Astrocyte (in vitro differentiated cells and primary cell): ENCODE measurements around the gene PLA2G2D. TPM values are rescaled to one million over a fixed set of nuclear protein-coding genes. Genes with fewer than 3 reads are reported as not detected.
A peak's percentile ranks its signal among the peaks of the same experiment; 100 is the strongest.

ENCODE experiments used
- DNase-seq: peaks from one replicate; pipeline ENCODE4 v3.0.0-alpha.2; 2010; ENCODE audit warnings: low read depth
- FAIRE-seq: peaks from 2 replicates; lab custom pipeline; 2011; peaks lifted over from hg19 to GRCh38; lab: Jason Lieb, UNC
- H2AFZ ChIP-seq: 2 replicates; pipeline ENCODE4 v1.6.0; 2012; ENCODE audit warnings: low read depth, low read length, inconsistent platforms
- H3K27ac ChIP-seq: 2 replicates; pipeline ENCODE4 v1.5.1; 2011; ENCODE audit warnings: low read depth, low read length, inconsistent platforms
- H3K27me3 ChIP-seq: 2 replicates; pipeline ENCODE4 v1.6.0; 2011; ENCODE audit warnings: low read length, inconsistent platforms; ENCODE audit not compliant: insufficient read depth
- H3K36me3 ChIP-seq: 2 replicates; pipeline ENCODE4 v1.5.1; 2011; ENCODE audit warnings: low read length, inconsistent platforms; ENCODE audit not compliant: insufficient read depth
- H3K4me1 ChIP-seq: 2 replicates; pipeline ENCODE4 v1.5.1; 2011; ENCODE audit warnings: low read length, inconsistent platforms; ENCODE audit not compliant: insufficient read depth
- H3K4me2 ChIP-seq: 2 replicates; pipeline ENCODE4 v1.6.0; 2012; ENCODE audit warnings: low read length, inconsistent platforms
- H3K4me3 ChIP-seq: 2 replicates; pipeline ENCODE4 v1.5.1; 2011; ENCODE audit warnings: low read depth, mild to moderate bottlenecking, low read length, inconsistent platforms; ENCODE audit not compliant: insufficient read depth
- H3K79me2 ChIP-seq: 2 replicates; pipeline ENCODE4 v1.6.0; 2012; ENCODE audit warnings: mild to moderate bottlenecking, low read length, inconsistent platforms; ENCODE audit not compliant: insufficient read depth
- H3K9ac ChIP-seq: 2 replicates; pipeline ENCODE4 v1.6.0; 2012; ENCODE audit warnings: mild to moderate bottlenecking, low read length, inconsistent platforms
- H3K9me3 ChIP-seq: 2 replicates; pipeline ENCODE4 v1.5.1; 2012; ENCODE audit warnings: low read depth, mild to moderate bottlenecking, low read length, inconsistent platforms; ENCODE audit not compliant: insufficient read depth
- H4K20me1 ChIP-seq: 2 replicates; pipeline ENCODE4 v1.6.0; 2012; ENCODE audit warnings: low read length, inconsistent platforms; ENCODE audit not compliant: insufficient read depth
- H3K27ac Mint-ChIP-seq: one replicate; pipeline ENCODE4 v1.8.0; 2021; ENCODE audit warnings: mild to moderate bottlenecking, mixed read lengths; ENCODE audit not compliant: unreplicated experiment
- H3K27me3 Mint-ChIP-seq: one replicate; pipeline ENCODE4 v1.8.0; 2021; ENCODE audit warnings: low read depth, mixed read lengths; ENCODE audit not compliant: unreplicated experiment
- H3K36me3 Mint-ChIP-seq: one replicate; pipeline ENCODE4 v1.8.0; 2021; ENCODE audit warnings: low read depth, mixed read lengths; ENCODE audit not compliant: unreplicated experiment
- H3K4me1 Mint-ChIP-seq: one replicate; pipeline ENCODE4 v1.8.0; 2021; ENCODE audit warnings: low read depth, mixed read lengths; ENCODE audit not compliant: unreplicated experiment
- H3K4me3 Mint-ChIP-seq: one replicate; pipeline ENCODE4 v1.8.0; 2021; ENCODE audit warnings: mild to moderate bottlenecking, moderate library complexity, mixed read lengths; ENCODE audit not compliant: unreplicated experiment
- H3K9me3 Mint-ChIP-seq: one replicate; pipeline ENCODE4 v1.8.0; 2021; ENCODE audit warnings: mild to moderate bottlenecking, mixed read lengths; ENCODE audit not compliant: unreplicated experiment
- CTCF ChIP-seq: IDR thresholded peaks from 2 replicates; pipeline ENCODE4 v1.5.1; 2011; ENCODE audit warnings: low read depth, mild to moderate bottlenecking, inconsistent platforms, low read length, moderate library complexity; ENCODE audit not compliant: insufficient read depth
- EZH2 ChIP-seq: IDR thresholded peaks from 2 replicates; pipeline ENCODE4 v1.6.1; 2012; ENCODE audit warnings: mild to moderate bottlenecking, low read length, inconsistent platforms; ENCODE audit not compliant: insufficient read depth
- total RNA-seq: library from RNA; stranded (reverse); gene quantifications from 2 replicates; pipeline ENCODE4 v1.2.1, GENCODE V29; 2021

PLA2G2D gene
- total RNA-seq, 1 donor from 2014 or later: not detected

- H3K27ac Mint-ChIP-seq: no peak overlapping the region
- H3K9me3 Mint-ChIP-seq: no peaks in the 10 kb centered on the region
- peak overlapping the region; percentile 55 for H3K4me2 ChIP-seq
- no peaks in the 10 kb centered on the region for H4K20me1 ChIP-seq
- peaks cover 4% of the 10 kb centered on the region for H3K27me3 Mint-ChIP-seq
- H3K27ac ChIP-seq: peak overlapping the region; percentile 23
- no peaks in the 10 kb centered on the region for H3K36me3 ChIP-seq
- H3K4me1 ChIP-seq: peaks cover 13% of the 10 kb centered on the region
- H3K4me3 ChIP-seq: no peak overlapping the region
- no peaks in the 10 kb centered on the region for H3K27me3 ChIP-seq
- H3K9me3 ChIP-seq: no peaks in the 10 kb centered on the region
- H3K4me1 Mint-ChIP-seq: peaks cover 2% of the 10 kb centered on the region
- FAIRE-seq (no peak), DNase-seq (peak; percentile 85)
- H3K4me3 Mint-ChIP-seq: no peak overlapping the region
- H3K9ac ChIP-seq: no peak overlapping the region
- TF ChIP-seq CTCF: no peak
- no peak for TF ChIP-seq EZH2
- no peaks in the 10 kb centered on the region for H3K36me3 Mint-ChIP-seq
- H3K79me2 ChIP-seq: no peaks in the 10 kb centered on the region
- H2AFZ ChIP-seq: no peak overlapping the region
Measured at GRCh38 chr1:20063861-20064292, 55.5 kb downstream of the PLA2G2D start.

Other genes with a start within 250 kb of the PLA2G2D start
- 8.7 and 10.6 TPM in 2 replicates for gene OTUD3, start 237.1 kb downstream of the PLA2G2D start, total RNA-seq
- gene PLA2G2E, start 195.9 kb downstream of the PLA2G2D start, total RNA-seq: not detected in 2 replicates
- gene PLA2G2A, start 139.9 kb downstream of the PLA2G2D start, total RNA-seq: not detected in 2 replicates
- not detected in 2 replicates for gene PLA2G5, start 49.3 kb downstream of the PLA2G2D start, total RNA-seq
- gene PLA2G2F, start 19.8 kb upstream of the PLA2G2D start, total RNA-seq: 0.23 TPM in 1 of 2 replicates, not detected in the other
- gene UBXN10, start 66.6 kb upstream of the PLA2G2D start, total RNA-seq: 0.09 and 0.19 TPM in 2 replicates
- not detected in 2 replicates for gene PLA2G2C, start 67.0 kb upstream of the PLA2G2D start, total RNA-seq
- not detected in 2 replicates for gene VWA5B1, start 171.3 kb upstream of the PLA2G2D start, total RNA-seq